Measurements from ENCODE around the gene SOX9. TPM values are rescaled to one million over a fixed set of nuclear protein-coding genes. Genes with fewer than 3 reads are reported as not detected.

SOX9 gene
- total and polyA plus RNA-seq, 2 experiments from 2014 or later = 16.6 to 18.5 TPM

DNA sequence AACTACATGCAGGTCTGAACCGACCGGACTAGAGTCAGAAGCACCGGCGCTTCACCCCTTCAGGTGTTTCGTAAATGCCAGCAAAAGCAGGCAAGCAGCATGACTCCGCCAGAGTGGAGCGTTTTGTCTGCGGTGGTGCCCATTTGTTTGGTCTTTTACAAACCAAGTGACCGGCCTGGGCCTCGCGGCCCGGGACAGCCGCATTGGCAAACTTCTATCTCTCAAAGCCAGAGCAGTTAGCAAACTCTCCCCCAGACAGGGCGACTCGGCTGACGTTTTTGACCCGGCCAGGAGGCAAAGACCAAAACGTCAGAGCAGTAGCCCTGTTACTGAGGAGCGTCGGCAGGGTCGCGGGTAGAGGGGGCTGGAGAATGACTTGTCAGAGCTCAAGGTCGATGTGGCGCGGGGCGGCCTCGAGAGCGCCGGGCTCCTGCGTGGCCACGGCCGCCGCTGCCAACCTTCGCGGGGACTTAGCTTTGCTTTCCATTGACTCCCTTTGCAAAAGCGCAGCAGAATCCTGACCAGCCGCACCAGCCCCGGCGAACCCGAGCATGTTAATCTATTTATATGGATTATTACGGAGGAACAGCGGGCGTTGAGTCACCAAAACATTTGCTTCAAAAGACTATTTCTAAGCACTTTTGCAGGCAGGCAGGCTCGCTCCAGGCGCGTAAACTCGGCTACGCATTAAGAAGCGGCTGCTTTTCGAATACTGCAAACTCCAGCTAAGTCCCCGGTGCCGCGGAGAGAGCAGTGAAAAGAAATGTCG is 763 bp upstream of the SOX9 start:
- H3K9me2 ChIP-seq (ENCODE audit: insufficient read depth) = no peaks in the 10 kb centered on the region
- no peak for TF ChIP-seq EZH2phosphoT487 (IDR thresholded peaks at IDR 0.05; ENCODE audit: insufficient read depth, low read depth)
- TF ChIP-seq EZH2 (IDR thresholded peaks at IDR 0.05; ENCODE audit: insufficient read depth, poor library complexity, severe bottlenecking) = no peak
- peak overlapping the region; percentile 79 for H3K4me2 ChIP-seq (ENCODE audit: unreplicated experiment)
- H3K27me3 ChIP-seq (replicated peaks; ENCODE audit: insufficient read depth) = no peaks in the 10 kb centered on the region
- H3K9me3 ChIP-seq (ENCODE audit: low read depth) = no peaks in the 10 kb centered on the region
- peak; percentile 91 for DNase-seq
- peaks cover 10% of the 10 kb centered on the region for H3K36me3 ChIP-seq (ENCODE audit: low read depth)
- peak overlapping the region; percentile 94 for H3K4me3 ChIP-seq
- peaks cover 13% of the 10 kb centered on the region for H3K4me1 ChIP-seq (ENCODE audit: insufficient read depth)
- in situ Hi-C loops (cut with MboI) = loop anchor here (10.0 to 25.0 kb wide), 3 partner anchors 655 to 1358 kb away; no protein-coding TSS in a partner anchor
- H2AFZ ChIP-seq = peak overlapping the region; percentile 87
- H3K9ac ChIP-seq = peak overlapping the region; percentile 61
- peak overlapping the region; percentile 63 for H3K27ac ChIP-seq
- H3F3A ChIP-seq (ENCODE audit: insufficient read depth) = peaks cover 13% of the 10 kb centered on the region
- no peaks in the 10 kb centered on the region for H4K20me1 ChIP-seq (ENCODE audit: insufficient read depth)
- 13 to 15% methylated on average over 54 of the region's 54 CpGs for WGBS, 2 experiments (ENCODE audit: low coverage in 1 of 2, low lambda C conversion rate in 2 of 2, missing lambda C conversion rate in 2 of 2)
- H3K79me2 ChIP-seq (ENCODE audit: insufficient read depth) = peaks cover 35% of the 10 kb centered on the region

- Histone ChIP-seq H3F3A (ENCODE audit: insufficient read depth) (peaks cover 26% of the 10 kb centered on the region), H3K27me3 (replicated peaks; ENCODE audit: insufficient read depth) (no peaks in the 10 kb centered on the region), H3K4me2 (ENCODE audit: unreplicated experiment) (peak overlapping the region; percentile 75), H2AFZ (peak overlapping the region; percentile 80), H4K20me1 (ENCODE audit: insufficient read depth) (no peaks in the 10 kb centered on the region), H3K9me3 (ENCODE audit: low read depth) (no peaks in the 10 kb centered on the region), H3K4me3 (peak overlapping the region; percentile 94), H3K9ac (peak overlapping the region; percentile 79), H3K27ac (peak overlapping the region; percentile 70), H3K36me3 (ENCODE audit: low read depth) (peaks cover 13% of the 10 kb centered on the region), H3K79me2 (ENCODE audit: insufficient read depth) (peaks cover 38% of the 10 kb centered on the region), H3K9me2 (ENCODE audit: insufficient read depth) (no peaks in the 10 kb centered on the region), H3K4me1 (ENCODE audit: insufficient read depth) (peaks cover 26% of the 10 kb centered on the region)
- no peak for TF ChIP-seq EZH2 (IDR thresholded peaks at IDR 0.05; ENCODE audit: insufficient read depth, poor library complexity, severe bottlenecking)
- no peak for TF ChIP-seq EZH2phosphoT487 (IDR thresholded peaks at IDR 0.05; ENCODE audit: insufficient read depth, low read depth)
- WGBS, 2 experiments (ENCODE audit: low coverage in 1 of 2, low lambda C conversion rate in 2 of 2, missing lambda C conversion rate in 2 of 2) = 0 to 1% methylated on average over 50 to 78 of the region's 88 CpGs
- DNase-seq = peak; percentile 85
- in situ Hi-C loops (cut with MboI) = loop anchor here (25.0 kb wide), 1 partner anchor 1359 kb away; no protein-coding TSS in a partner anchor
These were observed 567 bp downstream of the SOX9 start for GRCh38 chr17:72121164-72122009.

GRCh38 chr17:72122010-72122764 is 1.4 kb downstream of the SOX9 start:
- Histone ChIP-seq H3K9me3 (ENCODE audit: low read depth) (no peaks in the 10 kb centered on the region), H3K4me1 (ENCODE audit: insufficient read depth) (peaks cover 34% of the 10 kb centered on the region), H3K27ac (peak overlapping the region; percentile 70), H3K79me2 (ENCODE audit: insufficient read depth) (peaks cover 38% of the 10 kb centered on the region), H3K36me3 (ENCODE audit: low read depth) (peaks cover 13% of the 10 kb centered on the region), H3K9ac (peak overlapping the region; percentile 79), H2AFZ (peak overlapping the region; percentile 80), H4K20me1 (ENCODE audit: insufficient read depth) (no peaks in the 10 kb centered on the region), H3K4me2 (ENCODE audit: unreplicated experiment) (peak overlapping the region; percentile 75), H3K9me2 (ENCODE audit: insufficient read depth) (no peaks in the 10 kb centered on the region), H3K27me3 (replicated peaks; ENCODE audit: insufficient read depth) (no peaks in the 10 kb centered on the region), H3K4me3 (peak overlapping the region; percentile 94), H3F3A (ENCODE audit: insufficient read depth) (peaks cover 33% of the 10 kb centered on the region)
- in situ Hi-C loops (cut with MboI) = loop anchor here (25.0 kb wide), 1 partner anchor 1360 kb away; no protein-coding TSS in a partner anchor
- peak; percentile 70 for DNase-seq
- 1% methylated on average over 20 to 36 of the region's 36 CpGs for WGBS, 2 experiments (ENCODE audit: low coverage in 1 of 2, low lambda C conversion rate in 2 of 2, missing lambda C conversion rate in 2 of 2)
- TF ChIP-seq EZH2 (IDR thresholded peaks at IDR 0.05; ENCODE audit: insufficient read depth, poor library complexity, severe bottlenecking) (no peak), EZH2phosphoT487 (IDR thresholded peaks at IDR 0.05; ENCODE audit: insufficient read depth, low read depth) (no peak)
